ENCODE measurements around the gene OLFM4. TPM values are rescaled to one million over a fixed set of nuclear protein-coding genes. Genes with fewer than 3 reads are reported as not detected.

OLFM4 gene
- total RNA-seq, 1 donor from 2014 or later, result not detected

DNA sequence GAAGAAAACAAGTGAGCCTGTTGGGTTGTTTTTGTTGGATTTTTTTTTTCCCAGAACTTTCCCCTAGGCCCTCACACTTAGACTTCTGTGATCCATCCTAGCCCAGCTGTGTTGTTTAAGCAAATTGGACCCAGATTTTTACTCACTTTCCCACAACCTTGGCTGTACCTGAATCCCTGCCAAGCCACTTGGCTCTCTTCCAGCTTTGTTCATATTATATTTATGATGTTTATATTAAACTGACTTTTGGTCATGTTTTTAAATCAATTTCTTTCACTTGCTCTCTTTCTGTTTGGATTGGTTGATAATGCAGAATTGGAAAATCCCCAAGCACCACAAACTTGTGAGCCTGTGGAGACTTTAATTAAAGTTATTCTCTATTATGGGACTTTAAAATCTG, 16.6 kb downstream of the OLFM4 start:
- H3K4me3 ChIP-seq, result no peak overlapping the region
- TF ChIP-seq, protein P1, sequence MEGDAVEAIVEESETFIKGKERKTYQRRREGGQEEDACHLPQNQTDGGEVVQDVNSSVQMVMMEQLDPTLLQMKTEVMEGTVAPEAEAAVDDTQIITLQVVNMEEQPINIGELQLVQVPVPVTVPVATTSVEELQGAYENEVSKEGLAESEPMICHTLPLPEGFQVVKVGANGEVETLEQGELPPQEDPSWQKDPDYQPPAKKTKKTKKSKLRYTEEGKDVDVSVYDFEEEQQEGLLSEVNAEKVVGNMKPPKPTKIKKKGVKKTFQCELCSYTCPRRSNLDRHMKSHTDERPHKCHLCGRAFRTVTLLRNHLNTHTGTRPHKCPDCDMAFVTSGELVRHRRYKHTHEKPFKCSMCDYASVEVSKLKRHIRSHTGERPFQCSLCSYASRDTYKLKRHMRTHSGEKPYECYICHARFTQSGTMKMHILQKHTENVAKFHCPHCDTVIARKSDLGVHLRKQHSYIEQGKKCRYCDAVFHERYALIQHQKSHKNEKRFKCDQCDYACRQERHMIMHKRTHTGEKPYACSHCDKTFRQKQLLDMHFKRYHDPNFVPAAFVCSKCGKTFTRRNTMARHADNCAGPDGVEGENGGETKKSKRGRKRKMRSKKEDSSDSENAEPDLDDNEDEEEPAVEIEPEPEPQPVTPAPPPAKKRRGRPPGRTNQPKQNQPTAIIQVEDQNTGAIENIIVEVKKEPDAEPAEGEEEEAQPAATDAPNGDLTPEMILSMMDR (IDR thresholded peaks at IDR 0.05), result no peak
- no peaks in the 10 kb centered on the region for H3K9me3 ChIP-seq
- no peaks in the 10 kb centered on the region for H3K27me3 ChIP-seq
- intact Hi-C loops (cut with DNase I), result no loop called here
- ATAC-seq, result no peak
- H3K36me3 ChIP-seq, result no peaks in the 10 kb centered on the region
- no peak overlapping the region for H3K27ac ChIP-seq
- no peaks in the 10 kb centered on the region for H3K4me1 ChIP-seq
- DNase-seq, result no peak

DNA sequence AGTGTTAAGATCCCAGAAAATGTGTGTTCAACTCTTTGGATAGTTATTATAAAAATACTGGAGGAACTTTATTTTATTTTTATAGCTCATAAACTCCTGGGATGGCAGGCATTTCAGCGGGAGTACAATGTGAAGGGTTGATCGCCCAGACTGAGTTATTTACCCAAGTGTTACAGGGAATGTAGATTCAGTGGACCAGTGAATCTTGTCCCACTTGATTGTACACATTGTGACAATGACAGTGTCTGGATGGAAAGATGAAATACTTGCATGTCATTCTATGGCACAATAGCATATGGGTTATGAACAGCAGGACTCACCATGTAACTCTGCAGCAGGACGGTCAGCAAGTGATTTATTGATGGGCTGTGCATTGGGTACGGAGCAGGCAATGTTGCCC, 20.3 kb downstream of the OLFM4 start:
- H3K9me3 ChIP-seq, result no peaks in the 10 kb centered on the region
- DNase-seq (no peak), ATAC-seq (no peak)
- no peak overlapping the region for H3K27ac ChIP-seq
- no peak overlapping the region for H3K4me3 ChIP-seq
- no peaks in the 10 kb centered on the region for H3K27me3 ChIP-seq
- TF ChIP-seq, protein P1 (IDR thresholded peaks at IDR 0.05), result no peak
- H3K36me3 ChIP-seq, result no peaks in the 10 kb centered on the region
- no peaks in the 10 kb centered on the region for H3K4me1 ChIP-seq
- intact Hi-C loops (cut with DNase I), result no loop called here

DNA sequence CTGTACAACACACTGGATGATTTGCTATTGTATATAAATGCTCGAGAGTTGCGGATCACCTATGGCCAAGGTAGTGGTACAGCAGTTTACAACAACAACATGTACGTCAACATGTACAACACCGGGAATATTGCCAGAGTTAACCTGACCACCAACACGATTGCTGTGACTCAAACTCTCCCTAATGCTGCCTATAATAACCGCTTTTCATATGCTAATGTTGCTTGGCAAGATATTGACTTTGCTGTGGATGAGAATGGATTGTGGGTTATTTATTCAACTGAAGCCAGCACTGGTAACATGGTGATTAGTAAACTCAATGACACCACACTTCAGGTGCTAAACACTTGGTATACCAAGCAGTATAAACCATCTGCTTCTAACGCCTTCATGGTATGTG, 21.5 kb downstream of the OLFM4 start:
- DNase-seq, result no peak
- ATAC-seq, result no peak
- Histone ChIP-seq H3K9me3 (no peaks in the 10 kb centered on the region), H3K4me1 (no peaks in the 10 kb centered on the region), H3K4me3 (no peak overlapping the region), H3K36me3 (no peaks in the 10 kb centered on the region), H3K27me3 (no peaks in the 10 kb centered on the region), H3K27ac (no peak overlapping the region)
- TF ChIP-seq, protein P1 (IDR thresholded peaks at IDR 0.05), result no peak
- intact Hi-C loops (cut with DNase I), result no loop called here

DNA sequence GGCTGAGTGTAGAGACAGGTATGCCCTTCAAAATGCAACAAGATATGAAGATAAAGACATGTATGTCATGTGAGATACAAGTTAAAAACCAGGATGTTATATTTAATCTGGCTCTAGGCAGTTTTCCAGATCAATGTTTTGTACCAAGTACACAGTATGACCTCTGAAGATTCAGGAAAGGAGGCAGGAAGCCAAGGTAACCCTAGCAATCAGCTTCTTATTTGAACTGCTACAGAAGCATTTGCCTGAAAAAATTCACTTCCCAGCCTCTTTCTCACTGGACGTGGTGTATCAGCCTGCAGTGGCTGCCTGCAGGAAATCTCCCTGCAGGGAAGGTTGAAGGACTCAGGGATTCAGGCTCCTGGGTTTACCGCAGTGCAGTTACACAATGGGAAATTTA, 24.1 kb downstream of the OLFM4 start:
- no peaks in the 10 kb centered on the region for H3K27me3 ChIP-seq
- no peaks in the 10 kb centered on the region for H3K9me3 ChIP-seq
- no peak overlapping the region for H3K4me3 ChIP-seq
- H3K36me3 ChIP-seq, result no peaks in the 10 kb centered on the region
- H3K27ac ChIP-seq, result no peak overlapping the region
- intact Hi-C loops (cut with DNase I), result no loop called here
- no peak for ATAC-seq
- DNase-seq, result no peak
- H3K4me1 ChIP-seq, result no peaks in the 10 kb centered on the region
- TF ChIP-seq, protein P1 (IDR thresholded peaks at IDR 0.05), result no peak

DNA sequence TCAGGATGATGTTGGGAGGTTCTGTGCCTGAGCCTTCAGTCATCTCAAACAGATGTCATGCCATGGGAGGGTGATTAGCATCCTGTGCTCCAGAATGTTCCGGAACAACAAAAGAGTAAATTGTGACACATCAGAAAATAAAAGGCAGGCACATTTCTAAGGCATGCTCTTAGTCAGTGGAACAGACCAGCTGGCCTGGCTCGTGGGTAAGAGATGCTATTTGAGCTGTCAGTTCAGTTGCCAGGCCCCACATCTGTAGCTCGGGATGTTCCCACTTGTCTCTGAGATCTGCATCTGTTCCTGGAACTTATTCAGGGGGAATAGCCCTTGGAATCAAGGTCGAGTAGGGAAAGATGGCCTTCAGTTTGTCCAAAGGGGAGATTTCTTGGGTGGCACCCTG, 26.0 kb downstream of the OLFM4 start:
- Histone ChIP-seq H3K27me3 (no peaks in the 10 kb centered on the region), H3K4me1 (no peaks in the 10 kb centered on the region), H3K4me3 (no peak overlapping the region), H3K36me3 (no peaks in the 10 kb centered on the region), H3K9me3 (no peaks in the 10 kb centered on the region), H3K27ac (no peak overlapping the region)
- no peak for DNase-seq
- intact Hi-C loops (cut with DNase I), result no loop called here
- ATAC-seq, result no peak
- TF ChIP-seq, protein P1 (IDR thresholded peaks at IDR 0.05), result no peak

DNA sequence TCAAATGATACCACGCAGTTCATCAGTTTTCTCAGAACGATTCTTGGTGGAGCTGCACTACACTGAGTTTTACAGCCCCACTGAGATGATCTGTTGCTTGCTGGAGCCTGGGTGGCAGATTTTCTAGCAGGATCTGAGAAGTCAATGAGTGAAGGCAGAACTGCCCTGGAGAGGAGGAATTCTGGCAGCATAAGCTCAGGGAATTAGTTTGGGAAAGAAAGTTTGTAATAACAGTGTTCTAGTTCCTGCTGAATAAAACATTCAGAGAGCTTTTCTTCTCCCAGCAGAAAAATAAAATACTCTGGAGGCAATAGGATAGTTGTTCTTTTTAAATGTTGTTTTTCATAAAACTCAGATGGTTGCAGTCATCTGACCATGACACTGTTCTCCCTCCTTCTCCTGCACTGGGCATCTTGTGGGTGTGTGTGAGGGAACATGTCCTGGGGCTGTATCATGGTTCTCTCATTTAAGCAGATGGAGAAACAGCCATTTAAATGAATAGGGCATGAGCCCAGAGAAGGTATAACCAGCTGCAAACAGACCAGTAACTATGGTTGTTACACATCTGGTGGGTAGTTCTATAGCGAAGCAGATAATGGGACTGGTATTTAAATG, 29.6 kb downstream of the OLFM4 start:
- Histone ChIP-seq H3K36me3 (no peaks in the 10 kb centered on the region), H3K27me3 (no peaks in the 10 kb centered on the region), H3K9me3 (no peaks in the 10 kb centered on the region), H3K4me3 (no peak overlapping the region), H3K27ac (no peak overlapping the region), H3K4me1 (no peaks in the 10 kb centered on the region)
- no peak for DNase-seq
- intact Hi-C loops (cut with DNase I), result no loop called here
- ATAC-seq, result no peak
- TF ChIP-seq, protein P1 (IDR thresholded peaks at IDR 0.05), result no peak
